ENCODE measurements around the gene ZC3H12D.
"Not testable (repeated sequence)": the region's sequence is repeated elsewhere in the genome, so short reads cannot be mapped to it uniquely, and the experiment has no call there.

ZC3H12D gene

DNA sequence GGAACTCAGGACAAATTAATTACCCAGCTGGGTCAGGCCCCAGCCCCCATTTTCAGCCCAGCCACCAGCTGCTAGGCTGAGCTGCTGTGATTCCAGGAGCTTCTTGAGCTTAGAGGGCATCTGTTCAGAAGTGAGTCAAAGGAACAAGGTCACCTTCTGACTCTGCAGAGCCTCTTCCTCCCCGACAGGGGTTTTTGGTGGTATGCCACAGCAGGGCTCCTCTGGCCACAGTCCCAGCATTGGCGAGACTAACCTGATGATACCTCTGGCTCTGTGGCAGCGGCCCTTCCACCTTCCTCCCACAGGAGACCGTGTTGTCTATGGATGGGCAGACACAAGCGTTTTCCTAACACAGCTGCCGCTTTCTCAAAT is 39.7 kb downstream of the ZC3H12D start:
- Histone ChIP-seq H3K27ac (ENCODE audit: low read length) (no peak overlapping the region), H3K9me3 (ENCODE audit: insufficient read depth, low read depth, low read length) (no peaks in the 10 kb centered on the region), H3K9ac (ENCODE audit: low read depth, low read length) (no peak overlapping the region), H3K4me1 (ENCODE audit: insufficient read depth, low read length) (no peaks in the 10 kb centered on the region), H3K27me3 (ENCODE audit: insufficient read depth, low read length) (peaks cover 13% of the 10 kb centered on the region), H3K4me3 (ENCODE audit: low read length) (no peak overlapping the region), H3K36me3 (ENCODE audit: insufficient read depth, low read depth, low read length) (no peaks in the 10 kb centered on the region)

DNA sequence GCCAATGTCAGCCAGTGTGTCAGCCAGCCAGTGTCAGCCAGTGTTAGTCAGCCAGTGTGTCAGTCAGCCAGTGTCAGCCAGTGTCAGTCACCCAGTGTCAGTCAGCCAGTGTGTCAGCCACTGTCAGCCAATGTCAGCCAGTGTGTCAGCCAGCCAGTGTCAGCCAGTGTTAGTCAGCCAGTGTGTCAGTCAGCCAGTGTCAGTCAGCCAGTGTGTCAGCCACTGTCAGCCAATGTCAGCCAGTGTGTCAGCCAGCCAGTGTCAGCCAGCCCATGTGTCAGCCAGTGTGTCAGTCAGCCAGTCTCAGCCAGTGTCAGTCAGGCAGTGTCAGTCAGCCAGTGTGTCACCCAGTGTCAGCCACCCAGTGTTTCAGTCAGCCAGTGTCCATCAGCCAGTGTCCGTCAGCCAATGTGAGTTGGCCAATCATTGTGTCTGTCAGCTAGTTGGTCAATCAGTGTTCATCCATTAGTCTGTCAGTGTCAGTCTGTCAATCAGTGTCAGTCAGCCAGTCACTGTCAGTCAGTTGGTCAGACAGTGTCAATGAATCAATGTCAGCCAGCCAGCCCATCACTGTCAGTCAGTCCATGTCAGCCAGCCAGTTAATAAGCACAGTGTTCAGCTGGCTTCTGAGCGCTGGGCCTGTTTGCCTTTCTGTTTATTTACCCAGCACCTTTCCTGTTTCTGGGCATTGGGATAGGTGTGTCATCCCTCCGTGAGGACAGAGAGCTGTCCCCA is 40.3 kb downstream of the ZC3H12D start:
- H3K27me3 ChIP-seq (ENCODE audit: insufficient read depth, low read length); H3K9me3 ChIP-seq (ENCODE audit: insufficient read depth, low read depth, low read length); H3K9ac ChIP-seq (ENCODE audit: low read depth, low read length); H3K4me1 ChIP-seq (ENCODE audit: insufficient read depth, low read length); H3K27ac ChIP-seq (ENCODE audit: low read length); H3K36me3 ChIP-seq (ENCODE audit: insufficient read depth, low read depth, low read length); H3K4me3 ChIP-seq (ENCODE audit: low read length): not testable (repeated sequence)

DNA sequence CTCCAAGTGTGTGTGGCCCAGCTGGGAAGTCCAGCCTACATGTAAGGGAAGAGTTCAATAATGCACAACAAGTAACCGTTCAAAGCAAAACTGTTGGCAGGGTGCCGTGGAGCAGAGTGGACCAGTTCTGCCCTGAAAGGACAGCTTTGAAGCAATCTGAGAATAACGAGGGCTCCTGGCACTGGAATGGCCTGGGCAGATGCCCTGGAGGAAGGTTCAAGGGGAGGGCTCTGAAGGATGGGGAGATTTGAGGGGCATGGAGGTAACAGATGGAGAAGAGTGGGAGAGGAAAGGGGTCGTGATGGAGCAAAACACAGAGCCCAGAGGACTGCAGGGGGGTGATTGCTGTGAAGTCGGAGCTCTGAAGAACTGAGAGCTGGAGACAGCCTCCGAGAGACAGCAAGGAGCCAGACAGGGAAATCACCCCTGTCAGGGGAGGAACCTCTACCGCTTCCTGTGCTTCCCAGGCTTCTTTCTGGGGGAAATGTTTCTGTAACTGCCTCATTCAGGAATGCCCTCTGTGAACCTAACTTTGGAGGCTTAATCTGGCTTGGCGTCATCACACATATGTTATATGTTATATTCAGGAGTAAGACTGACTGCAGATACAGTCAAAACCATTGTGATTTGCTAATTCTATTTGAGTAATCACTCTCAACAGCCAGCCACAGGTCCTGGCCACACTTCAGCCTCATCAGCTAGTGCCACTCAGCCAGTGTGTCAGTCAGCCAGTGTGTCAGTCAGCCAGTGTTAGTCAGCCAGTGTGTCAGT is 41.2 kb downstream of the ZC3H12D start:
- H3K4me3 ChIP-seq (ENCODE audit: low read length), result no peak overlapping the region
- 0 out of 2 replicates have a peak, but pooled peaks cover under 1% of the 10 kb centered on the region for H3K27me3 ChIP-seq (ENCODE audit: insufficient read depth, low read length)
- no peaks in the 10 kb centered on the region for H3K4me1 ChIP-seq (ENCODE audit: insufficient read depth, low read length)
- H3K27ac ChIP-seq (ENCODE audit: low read length), result no peak overlapping the region
- no peaks in the 10 kb centered on the region for H3K9me3 ChIP-seq (ENCODE audit: insufficient read depth, low read depth, low read length)
- no peak overlapping the region for H3K9ac ChIP-seq (ENCODE audit: low read depth, low read length)
- no peaks in the 10 kb centered on the region for H3K36me3 ChIP-seq (ENCODE audit: insufficient read depth, low read depth, low read length)

DNA sequence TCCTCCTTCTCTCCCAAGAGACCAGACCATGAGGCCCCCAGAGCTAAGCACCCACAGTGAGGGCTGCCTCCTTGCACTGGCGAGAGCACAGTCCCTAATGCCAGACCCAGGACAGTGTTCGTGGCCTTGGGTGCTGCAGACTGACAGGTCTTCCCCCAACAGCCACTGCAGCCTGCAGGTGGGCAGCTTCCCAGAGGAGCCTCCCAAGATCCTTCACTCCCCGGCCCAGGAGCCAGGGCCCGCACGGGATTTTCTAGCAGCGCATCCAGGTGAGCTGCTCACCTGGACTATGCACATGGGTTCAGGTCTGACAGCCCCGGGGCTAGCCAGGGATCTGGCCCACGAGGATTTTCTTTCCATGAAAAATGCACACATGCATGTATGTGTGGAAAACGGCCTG is 43.1 kb downstream of the ZC3H12D start:
- H3K9me3 ChIP-seq (ENCODE audit: insufficient read depth, low read depth, low read length), result no peaks in the 10 kb centered on the region
- no peaks in the 10 kb centered on the region for H3K27me3 ChIP-seq (ENCODE audit: insufficient read depth, low read length)
- H3K4me3 ChIP-seq (ENCODE audit: low read length), result no peak overlapping the region
- no peak overlapping the region for H3K27ac ChIP-seq (ENCODE audit: low read length)
- H3K4me1 ChIP-seq (ENCODE audit: insufficient read depth, low read length), result no peaks in the 10 kb centered on the region
- no peak overlapping the region for H3K9ac ChIP-seq (ENCODE audit: low read depth, low read length)
- H3K36me3 ChIP-seq (ENCODE audit: insufficient read depth, low read depth, low read length), result no peaks in the 10 kb centered on the region

DNA sequence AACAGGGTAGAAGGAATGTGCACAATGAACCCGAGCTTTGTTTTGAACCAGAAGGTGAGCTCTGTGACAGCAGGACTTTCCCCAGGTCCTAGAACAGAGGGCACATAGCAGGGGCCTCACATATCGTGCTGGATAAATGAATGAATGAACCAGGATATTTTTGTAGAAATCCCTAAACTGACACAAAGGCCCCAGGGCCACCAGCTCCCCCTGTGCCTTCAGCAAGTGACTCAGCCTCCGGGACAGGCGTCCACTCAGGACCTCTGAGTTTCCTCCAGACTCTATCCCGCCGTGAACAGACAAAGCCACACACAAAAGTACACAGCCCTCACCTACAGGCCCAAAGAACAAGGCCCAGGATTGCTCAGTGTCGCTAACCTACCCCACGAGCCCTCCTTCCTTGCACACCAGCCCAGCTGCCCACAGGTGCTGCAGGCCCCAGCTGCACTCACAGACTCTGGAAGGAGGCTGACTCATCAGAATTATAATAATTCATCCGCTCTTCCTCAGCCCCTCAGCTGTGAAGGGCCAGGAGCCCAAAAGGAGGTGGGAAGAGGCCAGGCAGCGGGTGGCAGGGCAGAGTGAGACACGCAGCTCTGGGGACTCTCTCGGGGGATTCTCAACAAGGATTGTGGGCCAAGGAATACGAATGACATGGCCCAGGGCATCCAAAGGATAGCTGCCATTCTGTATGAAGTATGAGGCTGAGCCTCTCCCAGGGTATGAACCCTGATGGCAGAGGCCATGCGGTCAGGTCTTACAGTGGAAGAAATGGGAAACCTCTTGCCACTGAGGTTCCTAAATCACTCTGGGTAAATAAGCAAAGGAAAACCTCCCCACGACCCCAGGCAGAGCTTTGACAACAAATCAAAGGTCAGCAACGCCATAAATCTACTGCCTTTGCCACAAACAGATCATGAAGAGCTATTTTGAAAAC is 43.8 kb downstream of the ZC3H12D start:
- H3K4me1 ChIP-seq (ENCODE audit: insufficient read depth, low read length), result no peaks in the 10 kb centered on the region
- no peaks in the 10 kb centered on the region for H3K36me3 ChIP-seq (ENCODE audit: insufficient read depth, low read depth, low read length)
- H3K9me3 ChIP-seq (ENCODE audit: insufficient read depth, low read depth, low read length), result no peaks in the 10 kb centered on the region
- H3K4me3 ChIP-seq (ENCODE audit: low read length), result no peak overlapping the region
- no peak overlapping the region; the same call in 1 of the 2 replicates for H3K9ac ChIP-seq (ENCODE audit: low read depth, low read length)
- no peak overlapping the region for H3K27ac ChIP-seq (ENCODE audit: low read length)
- no peaks in the 10 kb centered on the region for H3K27me3 ChIP-seq (ENCODE audit: insufficient read depth, low read length)

DNA sequence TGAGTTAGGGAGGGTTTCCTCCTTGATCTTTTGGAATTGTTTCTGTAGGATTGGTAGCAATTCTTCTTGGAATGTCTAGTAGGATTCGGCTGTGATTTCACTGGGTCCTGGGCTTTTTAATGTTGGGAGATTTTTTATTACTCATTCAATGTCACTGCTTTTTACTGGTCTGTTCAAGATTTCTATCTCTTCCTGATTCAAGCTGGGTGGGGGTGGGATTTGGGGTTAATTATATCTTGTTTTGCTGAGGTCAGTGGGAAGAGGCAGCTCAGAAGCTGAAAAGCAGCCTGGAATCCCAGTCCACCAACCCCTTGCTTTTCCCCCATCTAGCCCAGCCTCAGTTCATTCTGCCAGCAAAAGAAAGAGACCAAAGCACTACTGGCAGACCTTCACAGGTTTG is 45.2 kb downstream of the ZC3H12D start:
- Histone ChIP-seq H3K4me3 (ENCODE audit: low read length) (no peak overlapping the region), H3K27ac (ENCODE audit: low read length) (no peak overlapping the region), H3K9me3 (ENCODE audit: insufficient read depth, low read depth, low read length) (no peaks in the 10 kb centered on the region), H3K27me3 (ENCODE audit: insufficient read depth, low read length) (no peaks in the 10 kb centered on the region), H3K36me3 (ENCODE audit: insufficient read depth, low read depth, low read length) (no peaks in the 10 kb centered on the region), H3K9ac (ENCODE audit: low read depth, low read length) (no peak overlapping the region), H3K4me1 (ENCODE audit: insufficient read depth, low read length) (no peaks in the 10 kb centered on the region)

DNA sequence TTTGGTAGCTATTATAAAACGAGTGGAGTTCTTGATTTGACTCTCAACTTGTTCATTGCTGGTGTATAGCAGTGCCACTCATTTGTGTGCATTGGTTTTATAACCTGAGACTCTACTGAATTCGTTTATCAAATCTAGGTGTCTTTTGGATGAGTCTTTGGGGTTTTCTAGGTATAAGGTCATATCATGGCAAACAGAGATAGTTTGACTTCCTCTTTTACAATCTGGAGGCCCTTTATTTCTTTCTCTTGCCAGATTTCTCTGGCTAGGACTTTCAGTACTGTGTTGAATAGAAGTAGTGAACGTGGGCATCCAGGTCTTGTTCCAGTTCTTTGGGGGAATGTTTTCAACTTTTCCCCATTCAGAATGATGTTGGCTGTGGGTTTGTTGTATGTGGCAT is 46.0 kb downstream of the ZC3H12D start:
- H3K9me3 ChIP-seq (ENCODE audit: insufficient read depth, low read depth, low read length), result no peaks in the 10 kb centered on the region
- H3K9ac ChIP-seq (ENCODE audit: low read depth, low read length), result no peak overlapping the region
- H3K4me3 ChIP-seq (ENCODE audit: low read length), result no peak overlapping the region
- no peaks in the 10 kb centered on the region for H3K4me1 ChIP-seq (ENCODE audit: insufficient read depth, low read length)
- H3K27me3 ChIP-seq (ENCODE audit: insufficient read depth, low read length), result no peaks in the 10 kb centered on the region
- no peak overlapping the region for H3K27ac ChIP-seq (ENCODE audit: low read length)
- H3K36me3 ChIP-seq (ENCODE audit: insufficient read depth, low read depth, low read length), result no peaks in the 10 kb centered on the region

DNA sequence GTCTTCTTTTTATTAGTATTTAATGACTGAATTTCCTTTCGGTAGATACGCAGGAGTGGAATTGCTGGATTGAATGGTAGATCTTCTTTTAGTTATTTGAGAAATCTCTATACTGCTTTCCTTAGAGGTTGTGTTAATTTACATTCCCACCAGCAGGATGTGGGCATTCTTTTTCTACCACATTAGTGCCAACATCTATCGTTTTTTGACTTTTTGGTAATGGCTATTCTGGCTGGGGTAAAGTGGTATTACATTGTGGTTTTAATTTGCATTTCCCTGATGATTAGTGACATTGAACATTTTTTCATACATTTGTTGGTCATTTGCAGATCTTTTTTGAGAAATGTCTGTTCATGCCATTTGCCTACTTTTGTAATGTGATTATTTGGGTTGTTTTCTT is 47.6 kb downstream of the ZC3H12D start:
- Histone ChIP-seq H3K27ac (ENCODE audit: low read length) (no peak overlapping the region), H3K4me1 (ENCODE audit: insufficient read depth, low read length) (no peaks in the 10 kb centered on the region), H3K9me3 (ENCODE audit: insufficient read depth, low read depth, low read length) (no peaks in the 10 kb centered on the region), H3K4me3 (ENCODE audit: low read length) (no peak overlapping the region), H3K9ac (ENCODE audit: low read depth, low read length) (no peak overlapping the region), H3K27me3 (ENCODE audit: insufficient read depth, low read length) (no peaks in the 10 kb centered on the region), H3K36me3 (ENCODE audit: insufficient read depth, low read depth, low read length) (no peaks in the 10 kb centered on the region)

DNA sequence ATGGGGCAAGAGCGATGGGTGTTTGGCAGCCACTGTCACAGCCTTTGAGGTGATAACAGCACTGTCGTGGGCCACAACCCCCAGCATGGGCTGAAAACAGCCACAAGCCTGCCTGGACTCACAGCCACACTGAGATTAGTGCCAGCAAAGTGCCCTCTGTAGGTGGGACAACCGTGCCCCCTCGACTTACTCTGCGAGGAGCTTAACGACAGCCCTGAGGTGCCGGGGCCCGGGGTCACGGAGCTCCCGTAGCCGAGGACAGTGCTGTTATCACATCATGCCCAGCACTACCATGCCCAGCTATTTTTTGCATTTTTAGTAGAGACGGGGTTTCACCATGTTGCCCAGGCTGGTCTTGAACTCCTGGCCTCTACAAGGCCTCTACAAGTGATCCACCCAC is 48.2 kb downstream of the ZC3H12D start:
- Histone ChIP-seq H3K9me3 (ENCODE audit: insufficient read depth, low read depth, low read length) (no peaks in the 10 kb centered on the region), H3K4me3 (ENCODE audit: low read length) (no peak overlapping the region), H3K36me3 (ENCODE audit: insufficient read depth, low read depth, low read length) (no peaks in the 10 kb centered on the region), H3K4me1 (ENCODE audit: insufficient read depth, low read length) (no peaks in the 10 kb centered on the region), H3K27ac (ENCODE audit: low read length) (no peak overlapping the region), H3K9ac (ENCODE audit: low read depth, low read length) (no peak overlapping the region), H3K27me3 (ENCODE audit: insufficient read depth, low read length) (no peaks in the 10 kb centered on the region)

DNA sequence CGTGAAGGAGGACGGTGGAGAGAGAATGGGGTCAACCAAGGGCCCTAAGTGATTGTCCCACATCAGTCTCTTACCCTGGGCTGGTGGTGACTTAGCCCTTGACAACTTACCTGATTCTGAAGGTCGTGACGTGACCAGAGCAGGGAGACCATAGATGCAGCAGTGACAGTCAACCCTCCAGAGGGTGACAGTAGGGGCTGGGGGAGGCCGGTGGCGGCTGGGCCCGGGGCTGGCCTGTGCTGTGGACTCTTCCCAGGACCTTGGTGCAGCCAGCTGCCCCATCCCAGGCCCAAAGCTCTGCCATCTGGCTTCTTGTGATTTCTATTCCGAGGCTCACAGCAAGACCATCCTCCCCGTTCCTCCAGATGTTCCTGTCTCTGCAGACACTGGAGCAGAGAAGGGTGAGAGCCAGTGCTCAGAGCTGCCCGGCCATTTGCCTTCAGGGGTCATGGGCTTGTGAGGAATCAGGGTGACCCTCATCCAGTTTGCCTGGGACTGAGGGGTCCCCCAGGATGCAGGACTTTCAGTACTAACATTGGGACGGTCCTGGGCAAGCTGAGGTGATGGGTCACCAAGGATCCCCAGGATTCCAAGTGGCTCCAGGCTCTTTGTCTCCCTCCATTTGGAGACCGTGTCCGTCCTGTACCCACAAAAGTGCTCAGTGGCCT is 48.8 kb downstream of the ZC3H12D start:
- Histone ChIP-seq H3K36me3 (ENCODE audit: insufficient read depth, low read depth, low read length) (no peaks in the 10 kb centered on the region), H3K4me3 (ENCODE audit: low read length) (no peak overlapping the region), H3K27me3 (ENCODE audit: insufficient read depth, low read length) (no peaks in the 10 kb centered on the region), H3K9ac (ENCODE audit: low read depth, low read length) (no peak overlapping the region), H3K9me3 (ENCODE audit: insufficient read depth, low read depth, low read length) (no peaks in the 10 kb centered on the region), H3K27ac (ENCODE audit: low read length) (no peak overlapping the region), H3K4me1 (ENCODE audit: insufficient read depth, low read length) (no peaks in the 10 kb centered on the region)

DNA sequence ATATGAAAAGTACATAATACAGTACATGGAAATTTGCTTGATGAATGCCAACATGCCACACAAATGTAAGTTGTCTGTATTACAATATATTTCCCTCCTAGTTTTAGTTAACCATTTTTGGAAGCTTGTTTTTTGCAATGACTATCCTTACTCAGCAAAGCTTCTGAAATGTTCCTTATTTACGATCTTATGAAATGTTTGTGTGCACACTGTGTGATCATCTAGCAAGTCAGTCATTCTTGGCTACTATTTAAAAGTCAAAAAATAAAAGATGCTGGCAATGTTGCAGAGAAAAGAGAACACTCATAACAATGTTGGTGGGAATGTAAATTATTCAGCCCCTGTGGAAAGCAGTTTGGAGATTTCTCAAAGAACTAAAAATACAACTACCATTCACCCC is 50.9 kb downstream of the ZC3H12D start:
- Histone ChIP-seq H3K36me3 (ENCODE audit: insufficient read depth, low read depth, low read length) (no peaks in the 10 kb centered on the region), H3K27me3 (ENCODE audit: insufficient read depth, low read length) (no peaks in the 10 kb centered on the region), H3K4me1 (ENCODE audit: insufficient read depth, low read length) (no peaks in the 10 kb centered on the region), H3K9ac (ENCODE audit: low read depth, low read length) (no peak overlapping the region), H3K9me3 (ENCODE audit: insufficient read depth, low read depth, low read length) (no peaks in the 10 kb centered on the region), H3K27ac (ENCODE audit: low read length) (no peak overlapping the region), H3K4me3 (ENCODE audit: low read length) (no peak overlapping the region)
